HL-60/S4 (cell line): ENCODE measurements around the gene ARID3A.

Experiments
- in situ Hi-C: fragments of 300-500 bp; cut with MboI; formaldehyde crosslinking; loops from 2 replicates; pipeline ENCODE4 v1.14.3; 2022; ENCODE audit warnings: low sequenced_read_pairs

Gene ARID3A

GRCh38 chr19:928471-929202 lies 2.8 kb downstream of the ARID3A start:
- in situ Hi-C loops = loop anchor here (10.0 kb wide), 1 partner anchor 316 kb away; the partner anchor contains the start of genes ATP5F1D and MIDN

DNA sequence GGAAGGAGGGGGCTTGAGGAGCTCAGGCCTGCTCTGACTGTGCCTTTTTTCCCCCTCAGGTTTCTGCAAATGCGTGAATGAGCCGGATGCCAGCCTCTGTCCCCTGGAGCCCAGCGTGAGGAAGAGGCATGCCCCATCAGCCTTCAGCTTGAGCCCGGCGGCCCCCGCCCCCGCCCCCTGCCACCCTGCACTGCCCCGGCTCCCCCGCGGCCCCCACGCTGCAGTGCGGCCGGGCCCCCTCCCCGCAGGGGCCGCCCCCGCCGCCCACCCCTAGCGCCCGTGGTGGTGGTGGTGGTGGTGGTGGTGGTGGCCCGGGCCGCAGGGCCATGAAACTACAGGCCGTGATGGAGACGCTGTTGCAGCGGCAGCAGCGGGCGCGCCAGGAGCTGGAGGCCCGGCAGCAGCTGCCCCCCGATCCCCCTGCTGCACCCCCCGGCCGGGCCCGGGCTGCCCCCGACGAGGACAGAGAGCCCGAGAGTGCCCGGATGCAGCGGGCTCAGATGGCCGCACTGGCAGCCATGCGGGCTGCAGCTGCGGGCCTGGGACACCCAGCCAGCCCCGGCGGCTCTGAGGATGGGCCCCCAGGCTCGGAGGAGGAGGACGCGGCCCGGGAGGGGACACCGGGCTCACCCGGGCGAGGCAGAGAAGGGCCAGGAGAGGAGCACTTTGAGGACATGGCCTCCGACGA lies 3.5 kb downstream of the ARID3A start:
- in situ Hi-C loops = loop anchor here (10.0 kb wide), 1 partner anchor 315 kb away; the partner anchor contains the start of genes ATP5F1D and MIDN

DNA sequence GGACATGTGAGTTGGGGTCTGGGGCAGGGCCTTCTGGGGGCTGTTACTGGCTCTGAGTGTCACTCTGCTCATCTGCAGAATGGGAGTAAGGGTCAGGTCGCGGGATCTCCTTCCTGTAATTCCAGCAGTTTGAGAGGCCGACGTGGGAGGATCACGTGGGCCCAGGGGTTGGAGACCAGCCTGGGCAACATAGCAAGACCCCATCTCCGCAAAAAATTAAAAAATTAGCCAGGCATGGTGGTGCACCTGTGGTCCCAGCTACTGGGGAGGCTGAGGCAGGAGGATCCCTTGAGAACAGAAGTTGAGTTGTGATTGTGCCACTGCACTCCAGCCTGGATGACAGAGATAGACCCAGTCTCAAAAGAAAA lies 4.0 kb downstream of the ARID3A start:
- in situ Hi-C loops = loop anchor here (10.0 kb wide), 1 partner anchor 315 kb away; the partner anchor contains the start of genes ATP5F1D and MIDN

GRCh38 chr19:931860-932647 lies 6.2 kb downstream of the ARID3A start:
- in situ Hi-C loops = no loop called here

DNA sequence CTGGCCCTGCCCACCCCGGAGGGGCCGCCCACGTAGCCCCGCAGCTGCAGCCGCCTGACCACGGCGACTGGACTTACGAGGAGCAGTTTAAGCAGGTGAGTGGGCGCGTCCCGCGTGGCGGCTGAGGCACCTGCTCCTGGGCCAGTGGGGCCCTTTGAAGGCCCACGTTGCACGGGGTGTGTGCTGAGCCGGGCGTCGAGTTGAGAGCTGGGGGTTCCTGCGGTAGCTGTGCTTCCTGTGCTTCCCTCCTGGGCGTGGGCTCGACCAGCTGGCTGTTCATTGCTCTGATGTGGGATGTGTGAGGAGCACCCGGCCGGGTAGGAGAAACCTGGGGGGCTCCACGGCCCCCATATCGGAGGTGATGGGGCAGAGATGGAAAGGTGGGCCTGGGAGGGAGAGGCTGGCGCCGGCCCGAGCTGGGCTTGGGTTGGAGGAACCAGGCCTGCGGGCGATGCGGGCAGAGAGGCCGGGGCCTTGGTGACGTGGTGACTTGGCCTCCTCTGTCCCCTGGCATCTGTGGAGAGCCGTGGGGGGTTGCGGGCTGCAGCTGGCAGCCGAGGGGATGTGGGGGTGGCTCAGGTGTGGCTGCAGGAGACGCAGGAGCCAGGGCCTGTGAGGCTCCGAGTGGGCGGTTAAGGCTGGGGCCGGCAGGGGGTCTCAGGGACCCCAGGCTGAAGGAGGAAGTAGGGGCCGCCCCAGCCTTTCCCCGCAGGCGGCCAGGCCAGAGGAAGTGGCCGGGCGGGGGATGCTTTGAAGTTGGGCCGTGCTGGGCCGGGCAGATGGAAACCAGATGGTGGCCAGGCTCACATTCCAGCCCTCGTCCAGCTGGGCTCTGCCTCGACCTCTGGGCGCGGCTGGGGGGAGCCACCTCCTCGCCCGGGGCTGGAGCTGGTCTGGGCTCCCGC lies 7.1 kb downstream of the ARID3A start:
- in situ Hi-C loops = no loop called here

- in situ Hi-C loops = no loop called here
Measured at GRCh38 chr19:933553-933882, 7.7 kb downstream of the ARID3A start.

DNA sequence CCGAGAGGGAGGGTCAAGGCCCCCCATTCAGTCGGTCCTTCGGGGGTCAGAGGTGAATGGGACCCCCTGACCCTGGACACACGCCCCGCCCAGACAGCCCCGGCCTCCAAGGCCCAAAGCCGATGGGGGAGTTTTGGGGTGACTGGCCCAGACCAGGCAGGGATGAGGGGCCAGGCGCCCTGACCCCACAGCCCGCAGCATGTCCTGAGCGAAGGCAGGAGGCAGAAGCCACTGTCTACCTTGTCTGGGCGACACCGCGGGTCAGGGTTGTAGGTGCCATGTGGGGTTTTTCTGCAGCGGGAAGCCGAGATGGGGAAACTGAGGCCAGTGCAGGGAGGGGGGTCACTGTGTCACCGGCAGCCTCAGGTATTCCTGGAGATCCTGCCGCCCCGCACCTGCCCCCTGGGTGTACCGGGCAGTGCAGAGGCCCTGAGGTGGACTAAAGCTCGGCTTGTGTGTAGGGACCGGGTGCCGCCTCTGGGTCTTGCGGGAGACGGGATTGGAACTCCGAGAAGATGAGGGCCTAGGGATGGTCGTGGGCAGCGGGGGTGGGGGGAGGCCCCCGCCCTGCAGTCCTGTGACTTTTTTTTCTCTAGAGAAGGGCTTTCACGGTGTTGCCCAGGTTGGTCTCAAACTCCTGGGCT lies 8.5 kb downstream of the ARID3A start:
- in situ Hi-C loops = no loop called here

DNA sequence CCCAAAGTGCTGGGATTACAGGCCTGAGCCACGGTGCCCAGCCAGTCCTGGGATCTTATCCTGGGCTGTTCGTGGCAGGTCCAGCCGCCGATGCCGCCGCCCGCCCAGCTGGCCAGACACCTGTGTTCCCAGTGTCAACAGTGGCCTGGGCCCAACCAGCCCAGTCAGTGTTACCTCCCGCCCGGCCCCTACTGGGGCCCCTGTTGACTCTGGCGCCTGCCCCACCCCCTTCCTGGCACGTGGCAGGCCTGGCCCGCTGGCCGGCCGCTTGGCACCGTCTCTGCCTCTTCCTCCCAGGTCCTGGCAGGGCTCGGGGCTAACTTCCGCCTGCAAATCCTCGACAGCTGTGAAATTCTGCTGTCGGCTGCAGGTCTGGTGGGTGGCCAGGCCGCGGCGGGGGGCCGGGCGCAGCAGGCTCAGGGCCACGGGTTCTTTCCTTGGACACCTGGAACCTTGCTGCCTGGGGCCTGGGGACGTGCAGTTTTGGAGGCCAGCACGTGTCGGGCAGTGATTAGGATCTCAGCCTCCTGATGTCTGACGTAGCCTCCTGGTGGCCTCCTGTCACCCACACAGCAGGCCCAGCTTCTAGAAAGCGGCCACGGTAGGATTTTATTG lies 9.1 kb downstream of the ARID3A start:
- in situ Hi-C loops = no loop called here

DNA sequence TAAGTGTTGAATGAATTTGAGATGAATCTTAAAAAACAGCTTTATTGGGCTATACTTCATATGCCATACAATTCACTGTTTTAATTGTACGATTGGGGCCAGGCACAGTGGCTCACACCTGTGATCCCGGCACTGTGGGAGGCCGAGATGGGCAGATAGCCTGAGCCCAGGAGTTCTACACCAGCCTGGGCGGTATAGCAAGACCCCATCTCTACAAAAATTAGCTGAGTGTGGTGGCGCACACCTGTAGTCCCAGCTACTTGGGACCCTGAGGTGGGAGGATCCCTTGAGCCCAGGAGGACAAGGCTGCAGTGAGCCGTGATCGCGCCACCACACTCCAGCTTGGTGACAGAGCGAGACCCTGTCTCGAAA lies 10.3 kb downstream of the ARID3A start:
- in situ Hi-C loops = no loop called here

DNA sequence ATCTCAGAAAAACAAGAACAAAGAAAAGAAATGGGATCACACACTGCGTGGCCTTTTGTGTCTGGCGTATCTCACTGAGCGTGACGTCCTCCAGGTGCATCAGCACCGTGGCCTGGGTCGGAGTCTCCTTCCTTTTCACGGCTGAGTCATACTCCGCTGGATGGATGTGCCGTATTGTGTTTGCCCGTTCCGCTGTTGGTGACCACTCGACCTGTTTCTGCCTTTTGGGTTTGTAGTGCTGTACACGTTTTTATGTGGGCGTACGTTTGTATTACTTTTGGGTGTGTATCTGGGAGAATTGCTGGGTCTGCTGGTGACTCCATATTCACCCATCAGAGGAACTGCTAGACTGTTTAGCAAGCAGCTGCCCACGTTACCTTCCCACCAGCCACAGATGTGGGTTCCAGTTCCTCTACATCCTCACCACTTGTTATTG lies 11.4 kb downstream of the ARID3A start:
- in situ Hi-C loops = no loop called here

GRCh38 chr19:938233-938923 lies 12.5 kb downstream of the ARID3A start:
- in situ Hi-C loops = no loop called here

GRCh38 chr19:939439-939838 lies 13.6 kb downstream of the ARID3A start:
- in situ Hi-C loops = no loop called here

DNA sequence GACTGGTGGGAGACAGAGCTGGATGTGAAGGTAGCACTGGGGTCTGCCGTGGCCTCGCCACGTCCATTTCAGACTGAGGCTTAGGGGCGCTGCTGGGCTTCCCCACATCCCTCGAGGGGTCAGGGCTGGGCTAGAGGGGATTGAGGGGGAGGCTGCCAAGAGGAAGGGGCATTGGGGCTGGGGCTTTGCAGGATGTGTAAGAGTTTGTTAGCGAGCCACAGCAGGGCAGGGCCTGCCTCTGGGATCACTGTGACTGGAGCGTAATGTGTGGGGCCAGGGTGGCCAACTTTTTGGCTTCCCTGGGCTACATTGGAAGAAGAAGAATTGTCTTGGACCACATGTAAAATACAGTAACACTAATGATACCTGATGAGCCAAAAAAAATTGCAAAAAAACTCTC lies 14.1 kb downstream of the ARID3A start:
- in situ Hi-C loops = no loop called here

- in situ Hi-C loops = no loop called here
Measured at GRCh38 chr19:940591-941291, 14.9 kb downstream of the ARID3A start.

GRCh38 chr19:941292-942132 lies 15.7 kb downstream of the ARID3A start:
- in situ Hi-C loops = no loop called here

- in situ Hi-C loops = no loop called here
Measured at GRCh38 chr19:942133-942645, 16.4 kb downstream of the ARID3A start.

DNA sequence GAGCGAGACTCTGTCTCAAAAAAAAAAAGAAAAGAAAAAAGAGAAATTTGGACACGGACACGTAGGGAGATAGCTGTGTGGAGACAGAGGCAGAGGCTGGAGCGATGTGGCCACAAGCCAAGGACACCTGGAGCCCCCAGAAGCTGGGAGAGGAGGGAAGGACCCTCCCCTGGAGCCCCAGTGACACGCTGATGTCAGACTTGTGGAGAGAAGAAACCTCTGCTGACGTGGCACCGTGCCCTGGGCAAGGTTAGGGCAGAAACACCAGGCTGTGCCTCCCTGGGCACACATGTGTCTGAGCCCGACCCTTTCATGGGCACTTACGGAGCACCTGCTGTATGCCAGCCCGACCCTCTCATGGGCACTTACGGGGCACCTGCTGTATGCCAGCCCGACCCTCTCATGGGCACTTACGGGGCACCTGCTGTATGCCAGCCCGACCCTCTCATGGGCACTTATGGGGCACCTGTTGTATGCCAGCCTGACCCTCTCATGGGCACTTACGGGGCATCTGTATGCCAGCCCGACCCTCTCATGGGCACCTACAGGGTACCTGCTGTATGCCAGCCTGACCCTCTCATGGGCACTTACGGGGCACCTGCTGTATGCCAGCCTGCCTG lies 17.8 kb downstream of the ARID3A start:
- in situ Hi-C loops = no loop called here
